PC-3 (cell line): ENCODE data around the gene PKP1. TPM values are rescaled to one million over a fixed set of nuclear protein-coding genes. Genes with fewer than 3 reads are reported as not detected.

Experiments
- ATAC-seq: fragments of 200-7000 bp; cut with Tn5 transposase; 2 replicates; pipeline ENCODE4 v1.9.1; 2020; ENCODE audit warnings: mild to moderate bottlenecking, moderate library complexity
- BruUV-seq: library from RNA; stranded (reverse); fragments of 400-500 nt; replicated peaks from 2 replicates; lab custom pipeline; 2021; lab: Mats Ljungman, UMichigan
- CTCF ChIA-PET: fragments of 300-600 bp; sonication (Branson Sonifier 250); formaldehyde crosslinking; loops from one replicate; lab custom pipeline; 2022; ENCODE audit warnings: antibody characterized with exemption; lab: Charles Lee
- POLR2A ChIA-PET: fragments of 300-600 bp; sonication (Branson Sonifier 250); formaldehyde crosslinking; loops from one replicate; lab custom pipeline; 2022; ENCODE audit warnings: antibody characterized with exemption; ENCODE audit not compliant: unreplicated experiment; lab: Charles Lee
- DNase-seq: peaks from one replicate; pipeline ENCODE4 v3.0.0-alpha.2; 2015
- H2AFZ ChIP-seq: fragments of 300-600 bp; sonication (generic); 2 replicates; pipeline ENCODE4 v1.6.0; 2016; ENCODE audit warnings: antibody characterized with exemption, low read length
- H3F3A ChIP-seq: fragments of 300-600 bp; sonication (generic); one replicate; pipeline ENCODE4 v1.6.0; 2017; ENCODE audit warnings: antibody characterized with exemption, low read length, control low read depth, mild to moderate bottlenecking; ENCODE audit not compliant: unreplicated experiment
- H3K27ac ChIP-seq: fragments of 300-600 bp; sonication (generic); 2 replicates; pipeline ENCODE4 v1.5.1; 2016; ENCODE audit warnings: mild to moderate bottlenecking, low read length
- H3K27me3 ChIP-seq: fragments of 300-600 bp; sonication (generic); 2 replicates; pipeline ENCODE4 v1.6.1; 2016; ENCODE audit warnings: low read length, mixed read lengths
- H3K36me3 ChIP-seq: fragments of 300-600 bp; sonication (generic); 2 replicates; pipeline ENCODE4 v1.6.1; 2016; ENCODE audit warnings: low read depth, mixed run types, low read length, mixed read lengths
- H3K4me1 ChIP-seq: fragments of 300-600 bp; sonication (generic); 2 replicates; pipeline ENCODE4 v1.5.1; 2016; ENCODE audit warnings: low read length; ENCODE audit not compliant: insufficient read depth
- H3K4me2 ChIP-seq: fragments of 300-600 bp; sonication (generic); 2 replicates; pipeline ENCODE4 v1.6.0; 2016; ENCODE audit warnings: low read length
- H3K4me3 ChIP-seq: fragments of 300-600 bp; sonication (generic); 2 replicates; pipeline ENCODE4 v1.5.1; 2016; ENCODE audit warnings: mild to moderate bottlenecking, low read length, mixed read lengths
- H3K79me2 ChIP-seq: fragments of 300-600 bp; sonication (generic); 2 replicates; pipeline ENCODE4 v1.6.1; 2017; ENCODE audit warnings: low read length, mixed read lengths
- H3K9ac ChIP-seq: fragments of 300-600 bp; sonication (generic); 2 replicates; pipeline ENCODE4 v1.6.0; 2016; ENCODE audit warnings: mild to moderate bottlenecking, low read length
- H3K9me2 ChIP-seq: fragments of 300-600 bp; sonication (generic); replicated peaks from 2 replicates; pipeline ENCODE4 v1.6.1; 2016; ENCODE audit warnings: mixed run types, low read length, mixed read lengths
- H3K9me3 ChIP-seq: fragments of 300-600 bp; sonication (generic); 2 replicates; pipeline ENCODE4 v1.6.1; 2016; ENCODE audit warnings: low read length, mixed read lengths
- H4K20me1 ChIP-seq: fragments of 300-600 bp; sonication (generic); 2 replicates; pipeline ENCODE4 v1.6.1; 2016; ENCODE audit warnings: low read length, mixed read lengths
- EZH2 ChIP-seq: fragments of 300-600 bp; sonication (generic); IDR thresholded peaks from one replicate; pipeline ENCODE4 v1.6.1; 2017; ENCODE audit warnings: antibody characterized with exemption, mild to moderate bottlenecking, low read length; ENCODE audit not compliant: unreplicated experiment
- EZH2phosphoT487 ChIP-seq: fragments of 300-600 bp; sonication (generic); IDR thresholded peaks from 2 replicates; pipeline ENCODE4 v1.6.1; 2018; ENCODE audit warnings: mild to moderate bottlenecking, antibody characterized with exemption, low read length, borderline replicate concordance
- intact Hi-C: fragments of 100-400 bp; cut with micrococcal nuclease; formaldehyde crosslinking; loops from 2 replicates; pipeline ENCODE4 v1.9.0; 2023
- total RNA-seq: library from RNA; depleted of rRNA; stranded (reverse); fragments of >200 nt; gene quantifications from 2 replicates; pipeline ENCODE4 v1.2.3, GENCODE V29; 2014
- TF ChIP-seq, protein P1 (sequence below): fragments of 300-600 bp; sonication (generic); conservative IDR thresholded peaks from 2 replicates; pipeline ENCODE4 v1.5.1; 2017; ENCODE audit warnings: antibody characterized with exemption, low read depth, mild to moderate bottlenecking, low read length

The PKP1 gene
- total RNA-seq, 1 experiment from 2014 or later, result 211 TPM

DNA sequence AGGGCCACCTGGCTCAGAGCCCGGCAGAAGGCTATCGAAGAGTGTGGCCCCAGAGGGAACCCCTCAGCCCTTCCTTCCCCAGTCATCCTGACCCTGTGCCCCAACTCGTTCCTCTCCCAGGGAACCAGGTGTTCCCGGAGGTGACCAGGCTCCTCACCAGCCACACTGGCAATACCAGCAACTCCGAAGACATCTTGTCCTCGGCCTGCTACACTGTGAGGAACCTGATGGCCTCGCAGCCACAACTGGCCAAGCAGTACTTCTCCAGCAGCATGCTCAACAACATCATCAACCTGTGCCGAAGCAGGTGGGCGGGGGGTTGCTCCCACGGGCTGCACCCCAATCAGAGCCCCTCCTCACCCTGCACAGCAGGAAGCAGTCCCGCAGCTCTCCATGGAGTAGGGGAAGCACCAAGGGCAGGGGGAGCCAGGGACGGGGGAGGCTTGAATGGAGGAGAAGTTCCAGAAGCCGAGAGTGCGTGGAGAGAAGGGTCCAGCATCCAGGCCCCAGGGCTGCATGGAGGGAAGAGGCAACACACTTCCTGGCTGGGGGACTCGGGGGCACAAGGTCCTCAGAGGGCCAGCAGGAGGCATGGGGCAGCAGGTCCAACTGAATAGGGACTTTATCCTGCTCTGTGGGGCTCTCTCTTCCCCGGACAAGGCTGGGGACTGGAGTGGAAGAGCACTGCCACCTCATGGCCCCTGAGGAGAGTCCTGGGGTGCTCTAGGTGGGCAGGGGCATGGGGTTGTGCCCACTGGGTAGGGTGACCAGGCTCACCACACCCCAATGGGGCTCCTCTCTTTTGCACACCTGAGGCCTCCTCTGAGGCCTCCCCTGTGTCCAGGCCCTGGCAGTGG lies 41.7 kb downstream of the PKP1 start:
- no TSS peak for BruUV-seq
- no peaks in the 10 kb centered on the region for H3K27me3 ChIP-seq
- H3K79me2 ChIP-seq, result no peaks in the 10 kb centered on the region
- CTCF ChIA-PET, result no interaction called here
- intact Hi-C loops, result no loop called here
- no peak overlapping the region for H3K27ac ChIP-seq
- ATAC-seq, result no peak
- no peak overlapping the region for H2AFZ ChIP-seq
- no peak overlapping the region for H3K4me2 ChIP-seq
- H3K36me3 ChIP-seq, result peaks cover 99% of the 10 kb centered on the region
- H3K9ac ChIP-seq, result no peak overlapping the region
- no peaks in the 10 kb centered on the region for H3F3A ChIP-seq
- no peak overlapping the region for H3K4me3 ChIP-seq
- H3K9me3 ChIP-seq, result no peaks in the 10 kb centered on the region
- no peak for DNase-seq
- H3K4me1 ChIP-seq, result no peaks in the 10 kb centered on the region
- no peaks in the 10 kb centered on the region for H3K9me2 ChIP-seq
- no peaks in the 10 kb centered on the region for H4K20me1 ChIP-seq
- POLR2A ChIA-PET, result no interaction called here
- TF ChIP-seq, protein P1, sequence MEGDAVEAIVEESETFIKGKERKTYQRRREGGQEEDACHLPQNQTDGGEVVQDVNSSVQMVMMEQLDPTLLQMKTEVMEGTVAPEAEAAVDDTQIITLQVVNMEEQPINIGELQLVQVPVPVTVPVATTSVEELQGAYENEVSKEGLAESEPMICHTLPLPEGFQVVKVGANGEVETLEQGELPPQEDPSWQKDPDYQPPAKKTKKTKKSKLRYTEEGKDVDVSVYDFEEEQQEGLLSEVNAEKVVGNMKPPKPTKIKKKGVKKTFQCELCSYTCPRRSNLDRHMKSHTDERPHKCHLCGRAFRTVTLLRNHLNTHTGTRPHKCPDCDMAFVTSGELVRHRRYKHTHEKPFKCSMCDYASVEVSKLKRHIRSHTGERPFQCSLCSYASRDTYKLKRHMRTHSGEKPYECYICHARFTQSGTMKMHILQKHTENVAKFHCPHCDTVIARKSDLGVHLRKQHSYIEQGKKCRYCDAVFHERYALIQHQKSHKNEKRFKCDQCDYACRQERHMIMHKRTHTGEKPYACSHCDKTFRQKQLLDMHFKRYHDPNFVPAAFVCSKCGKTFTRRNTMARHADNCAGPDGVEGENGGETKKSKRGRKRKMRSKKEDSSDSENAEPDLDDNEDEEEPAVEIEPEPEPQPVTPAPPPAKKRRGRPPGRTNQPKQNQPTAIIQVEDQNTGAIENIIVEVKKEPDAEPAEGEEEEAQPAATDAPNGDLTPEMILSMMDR, result no peak; the same call in 1 of the 2 replicates
- TF ChIP-seq EZH2phosphoT487 (no peak), EZH2 (no peak)

DNA sequence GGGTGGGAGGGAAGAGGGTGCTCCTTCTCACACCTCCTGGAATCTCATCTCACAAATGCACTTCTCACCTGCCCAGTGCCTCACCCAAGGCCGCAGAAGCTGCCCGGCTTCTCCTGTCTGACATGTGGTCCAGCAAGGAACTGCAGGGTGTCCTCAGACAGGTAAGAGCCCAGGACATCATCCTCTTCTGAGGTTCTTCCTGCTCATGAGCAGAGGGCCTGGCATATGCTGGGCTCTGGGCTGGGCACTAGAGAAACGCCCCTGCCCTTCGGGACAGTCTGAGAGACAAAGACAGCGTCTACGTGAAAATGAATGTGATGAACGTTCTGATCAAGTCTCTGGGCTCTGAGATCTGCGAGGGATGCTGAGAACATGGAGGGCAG lies 42.4 kb downstream of the PKP1 start:
- no peak overlapping the region for H2AFZ ChIP-seq
- H3K79me2 ChIP-seq, result no peaks in the 10 kb centered on the region
- peak; percentile 29 for ATAC-seq
- no peaks in the 10 kb centered on the region for H3K9me2 ChIP-seq
- H3K9me3 ChIP-seq, result no peaks in the 10 kb centered on the region
- CTCF ChIA-PET, result no interaction called here
- H3K9ac ChIP-seq, result no peak overlapping the region
- peaks cover 99% of the 10 kb centered on the region for H3K36me3 ChIP-seq
- TF ChIP-seq, protein P1, result no peak; the same call in 1 of the 2 replicates
- no peaks in the 10 kb centered on the region for H3K27me3 ChIP-seq
- no peak for DNase-seq
- no TSS peak for BruUV-seq
- no peaks in the 10 kb centered on the region for H3F3A ChIP-seq
- H4K20me1 ChIP-seq, result no peaks in the 10 kb centered on the region
- no peak overlapping the region for H3K27ac ChIP-seq
- H3K4me1 ChIP-seq, result no peaks in the 10 kb centered on the region
- H3K4me3 ChIP-seq, result no peak overlapping the region
- intact Hi-C loops, result no loop called here
- no peak overlapping the region for H3K4me2 ChIP-seq
- POLR2A ChIA-PET, result no interaction called here

DNA sequence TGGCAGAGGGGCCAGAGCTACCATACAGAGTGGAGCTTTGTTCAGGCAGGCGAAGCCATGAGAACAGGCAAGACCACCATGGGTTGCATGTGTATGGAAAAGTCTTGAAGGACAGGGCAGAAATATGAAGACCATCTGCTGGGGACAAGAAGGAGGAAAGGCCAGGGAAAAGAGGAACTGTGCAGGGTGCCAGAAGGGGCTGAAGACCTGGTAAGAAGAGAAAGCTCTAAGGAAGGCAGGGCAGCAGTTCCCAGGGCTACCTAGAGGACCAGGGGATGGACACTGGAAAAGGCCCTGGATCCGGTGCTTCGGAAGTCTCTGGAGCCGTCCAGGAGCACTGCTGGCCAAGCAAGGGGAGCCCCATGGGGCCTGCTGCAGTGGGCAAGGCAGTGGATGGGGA lies 43.4 kb downstream of the PKP1 start:
- H3K27ac ChIP-seq, result no peak overlapping the region
- BruUV-seq, result no TSS peak
- POLR2A ChIA-PET, result interaction anchor here (0.6 kb wide), 1 partner anchor 84 kb away, joined by 3 read pairs; no protein-coding TSS in a partner anchor
- H3K9ac ChIP-seq, result no peak overlapping the region
- H4K20me1 ChIP-seq, result no peaks in the 10 kb centered on the region
- H3K4me1 ChIP-seq, result no peaks in the 10 kb centered on the region
- H3K36me3 ChIP-seq, result peaks cover 90% of the 10 kb centered on the region
- H3K27me3 ChIP-seq, result no peaks in the 10 kb centered on the region
- H3K4me3 ChIP-seq, result no peak overlapping the region
- ATAC-seq, result no peak
- H2AFZ ChIP-seq, result no peak overlapping the region
- no peak for DNase-seq
- no peaks in the 10 kb centered on the region for H3K9me3 ChIP-seq
- no peak for TF ChIP-seq EZH2phosphoT487
- TF ChIP-seq, protein P1, result no peak
- no peak for TF ChIP-seq EZH2
- no peaks in the 10 kb centered on the region for H3K79me2 ChIP-seq
- no peak overlapping the region for H3K4me2 ChIP-seq
- CTCF ChIA-PET, result no interaction called here
- H3F3A ChIP-seq, result no peaks in the 10 kb centered on the region
- no peaks in the 10 kb centered on the region for H3K9me2 ChIP-seq
- intact Hi-C loops, result no loop called here
